HCT116 (cell line): ENCODE measurements around the gene RPL13. TPM values are rescaled to one million over a fixed set of nuclear protein-coding genes. Genes with fewer than 3 reads are reported as not detected.

Experiments used
- ATAC-seq: fragments of 200-7000 bp; cut with Tn5 transposase; 2 replicates; pipeline ENCODE4 v1.9.1; 2020; ENCODE audit warnings: mild to moderate bottlenecking, moderate library complexity
- BruUV-seq: library from RNA; stranded (reverse); fragments of 400-500 nt; replicated peaks from 2 replicates; lab custom pipeline; 2021; lab: Mats Ljungman, UMichigan
- CTCF ChIA-PET: fragments of 300-600 bp; sonication (Branson Sonifier 250); formaldehyde crosslinking; loops from one replicate; lab custom pipeline; 2021; ENCODE audit warnings: antibody characterized with exemption; lab: Charles Lee
- POLR2A ChIA-PET: fragments of 300-600, 350-600 bp; sonication (Branson Sonifier 250); formaldehyde crosslinking; loops from one replicate; lab custom pipeline; 2021; ENCODE audit warnings: antibody characterized with exemption; lab: Charles Lee
- RAD21 ChIA-PET, 2 experiments: fragments of 300-600 bp; sonication (Branson Sonifier 250); formaldehyde crosslinking; loops; one replicate each; lab custom pipeline; 2023; ENCODE audit warnings: low total read pairs in 2 of 2; ENCODE audit not compliant: uncharacterized antibody in 2 of 2, unreplicated experiment in 2 of 2, low non-redundant PET in 1 of 2; lab: Charles Lee
- DNase-seq: peaks from one replicate; pipeline ENCODE4 v3.0.0-alpha.2; 2010; ENCODE audit warnings: low read depth, low spot score
- H2AFZ ChIP-seq: fragments of 200-600 bp; shearing (Covaris generic), sonication (generic); 2 replicates; pipeline ENCODE4 v1.6.1; 2017; ENCODE audit warnings: low read depth, mixed run types, mixed read lengths, antibody characterized with exemption, low read length; ENCODE audit not compliant: poor library complexity, severe bottlenecking
- H3K27ac ChIP-seq: 2 replicates; pipeline ENCODE4 v1.5.1; 2012; ENCODE audit warnings: low read depth, low read length
- H3K27me3 ChIP-seq: fragments of 200-600 bp; sonication (generic); 2 replicates; pipeline ENCODE4 v1.6.1; 2016; ENCODE audit warnings: mixed run types, low read length, mixed read lengths; ENCODE audit not compliant: insufficient read depth
- H3K36me3 ChIP-seq, 2 experiments: fragments of 200-500 bp in 1 of 2; fragments of 200-600 bp in 1 of 2; sonication (Bioruptor generic) in 1 of 2; sonication (generic) in 1 of 2; 2 replicates each; pipeline versions ENCODE4 v1.5.1 to v1.6.1; 2014 to 2016; ENCODE audit warnings: low read length in 2 of 2, inconsistent platforms in 1 of 2, mixed read lengths in 1 of 2, mixed run types in 1 of 2; ENCODE audit not compliant: insufficient read depth in 2 of 2, control insufficient read depth in 1 of 2
- H3K4me1 ChIP-seq, 2 experiments: fragments of 200-600 bp in 1 of 2; sonication (generic) in 1 of 2; 2 replicates each; pipeline versions ENCODE4 v1.5.1 to v1.6.1; 2012 to 2017; ENCODE audit warnings: low read length in 2 of 2, inconsistent platforms in 1 of 2, mild to moderate bottlenecking in 1 of 2, mixed read lengths in 1 of 2, mixed run types in 1 of 2, moderate library complexity in 1 of 2; ENCODE audit not compliant: insufficient read depth in 2 of 2, control insufficient read depth in 1 of 2
- H3K4me2 ChIP-seq: fragments of 200-600 bp; sonication (generic); 2 replicates; pipeline ENCODE4 v1.6.1; 2017; ENCODE audit warnings: mixed run types, low read length, mixed read lengths
- H3K4me3 ChIP-seq, 2 experiments: fragments of 200-600 bp in 1 of 2; sonication (generic) in 1 of 2; replicated peaks in 1 of 2; 2 replicates each; pipeline ENCODE4 v1.5.1; 2011 to 2016; ENCODE audit warnings: low read length in 2 of 2, control low read depth in 1 of 2, low read depth in 1 of 2, mild to moderate bottlenecking in 1 of 2, mixed read lengths in 1 of 2, mixed run types in 1 of 2
- H3K79me2 ChIP-seq: fragments of 200-600 bp; sonication (generic); 2 replicates; pipeline ENCODE4 v1.6.1; 2017; ENCODE audit warnings: mild to moderate bottlenecking, mixed run types, low read length, moderate library complexity, mixed read lengths; ENCODE audit not compliant: insufficient read depth
- H3K9ac ChIP-seq: fragments of 200-600 bp; sonication (generic); 2 replicates; pipeline ENCODE4 v1.6.1; 2016; ENCODE audit warnings: low read length, mixed read lengths
- H3K9me2 ChIP-seq: fragments of 200-600 bp; sonication (generic), shearing (Covaris generic); 2 replicates; pipeline ENCODE4 v1.6.1; 2017; ENCODE audit warnings: mixed run types, mild to moderate bottlenecking, moderate library complexity; ENCODE audit not compliant: insufficient read depth
- H3K9me3 ChIP-seq, 2 experiments: fragments of 200-500 bp in 1 of 2; fragments of 200-600 bp in 1 of 2; sonication (Bioruptor generic) in 1 of 2; sonication (generic) in 1 of 2; 2 replicates each; pipeline ENCODE4 v1.6.1; 2014 to 2017; ENCODE audit warnings: low read length in 2 of 2, mixed read lengths in 2 of 2, inconsistent platforms in 1 of 2, low read depth in 1 of 2, mild to moderate bottlenecking in 1 of 2, mixed run types in 1 of 2, moderate library complexity in 1 of 2; ENCODE audit not compliant: control insufficient read depth in 1 of 2, insufficient read depth in 1 of 2
- H4K20me1 ChIP-seq: fragments of 200-600 bp; sonication (generic), shearing (Covaris generic); 2 replicates; pipeline ENCODE4 v1.6.1; 2017; ENCODE audit warnings: mixed run types, mild to moderate bottlenecking, moderate library complexity; ENCODE audit not compliant: insufficient read depth
- CBX3 ChIP-seq: IDR thresholded peaks from 2 replicates; pipeline ENCODE4 v1.6.1; 2012; ENCODE audit warnings: low read depth
- EGR1 ChIP-seq: IDR thresholded peaks from 2 replicates; pipeline ENCODE4 v1.6.1; 2012; ENCODE audit warnings: low read depth
- ELF1 ChIP-seq: IDR thresholded peaks from 2 replicates; pipeline ENCODE4 v1.6.1; 2012; ENCODE audit warnings: low read depth, borderline replicate concordance
- JUND ChIP-seq: IDR thresholded peaks from 2 replicates; pipeline ENCODE4 v1.6.1; 2012
- POLR2A ChIP-seq: IDR thresholded peaks from 2 replicates; pipeline ENCODE4 v1.7.0; 2011; ENCODE audit warnings: borderline replicate concordance; ENCODE audit not compliant: insufficient read depth, insufficient read length; ENCODE audit errors: extremely low read depth
- SIN3A ChIP-seq: IDR thresholded peaks from 2 replicates; pipeline ENCODE4 v1.6.1; 2012; ENCODE audit warnings: low read depth
- ZFX ChIP-seq: fragments of 450-650 bp; IDR thresholded peaks from 2 replicates; pipeline ENCODE4 v1.6.1; 2017
- intact Hi-C: fragments of 100-400 bp; cut with micrococcal nuclease; formaldehyde crosslinking; loops from 2 replicates; pipeline ENCODE4 v1.10.0; 2022
- total RNA-seq: library from RNA; stranded (reverse); gene quantifications from one replicate; pipeline ENCODE4 v1.2.1, GENCODE V29; 2021; ENCODE audit not compliant: unreplicated experiment

Gene RPL13
- total RNA-seq, 1 experiment from 2014 or later, result 4,404 TPM

DNA sequence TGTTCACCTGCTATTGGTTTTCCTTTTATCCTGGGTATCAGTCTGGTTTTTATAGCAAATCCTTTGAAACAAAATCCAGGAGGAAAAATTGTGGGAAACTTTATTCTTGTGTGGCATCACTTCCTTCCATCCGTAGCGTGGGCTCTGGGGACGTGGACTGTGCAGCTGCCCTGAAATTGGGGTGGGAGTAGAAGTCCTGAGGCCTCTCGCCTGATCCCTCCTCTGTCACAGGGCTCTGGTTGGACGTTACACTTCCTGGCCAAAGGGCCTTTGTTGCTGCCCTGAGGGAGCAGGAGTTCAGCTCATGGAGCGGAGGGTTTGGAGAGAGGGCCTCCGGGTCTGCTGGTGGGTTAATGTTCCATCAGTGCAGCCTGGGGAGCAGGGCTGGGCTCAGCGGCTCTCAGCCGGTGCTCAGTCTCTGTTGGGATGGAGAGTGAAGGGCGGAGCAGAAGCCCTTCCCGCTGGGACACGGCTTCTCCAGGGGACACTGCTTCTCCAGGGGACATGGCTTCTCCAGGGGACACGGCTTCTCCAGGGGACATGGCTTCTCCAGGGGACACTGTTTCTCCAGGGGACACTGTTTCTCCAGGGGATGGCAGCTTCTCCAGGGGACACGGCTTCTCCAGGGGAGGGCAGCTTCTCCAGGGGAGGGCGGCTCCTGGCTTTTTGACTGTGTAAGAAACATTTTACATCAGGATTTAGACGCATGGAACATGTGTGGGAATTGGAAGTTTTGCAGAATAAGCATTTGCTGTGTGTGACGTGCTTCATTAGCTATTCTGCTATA is 15.2 kb upstream of the RPL13 start:
- no peak overlapping the region for H3K27ac ChIP-seq
- DNase-seq (no peak), ATAC-seq (no peak)
- H3K4me3 ChIP-seq, result no peak overlapping the region
- no peaks in the 10 kb centered on the region for H3K9me2 ChIP-seq
- no peak overlapping the region for H3K4me2 ChIP-seq
- H4K20me1 ChIP-seq, result no peaks in the 10 kb centered on the region
- CTCF ChIA-PET, result no interaction called here
- POLR2A ChIA-PET, result no interaction called here
- RAD21 ChIA-PET, result interaction anchor here in 1 of 2 experiments (0.7 kb wide), 1 partner anchor 95 kb away, joined by 3 read pairs; no protein-coding TSS in a partner anchor
- BruUV-seq, result no TSS peak
- intact Hi-C loops, result no loop called here
- H3K4me1 ChIP-seq, result no peaks in the 10 kb centered on the region
- TF ChIP-seq ZFX (no peak), EGR1 (no peak), POLR2A (no peak), SIN3A (no peak), CBX3 (no peak), ELF1 (no peak), JUND (no peak)
- H2AFZ ChIP-seq, result no peak overlapping the region
- peaks cover 24 to 29% of the 10 kb centered on the region in 2 experiments; a peak in 3 of 4 replicates for H3K36me3 ChIP-seq
- no peaks in the 10 kb centered on the region for H3K79me2 ChIP-seq
- H3K9ac ChIP-seq, result no peak overlapping the region
- H3K27me3 ChIP-seq, result no peaks in the 10 kb centered on the region
- no peaks in the 10 kb centered on the region for H3K9me3 ChIP-seq

DNA sequence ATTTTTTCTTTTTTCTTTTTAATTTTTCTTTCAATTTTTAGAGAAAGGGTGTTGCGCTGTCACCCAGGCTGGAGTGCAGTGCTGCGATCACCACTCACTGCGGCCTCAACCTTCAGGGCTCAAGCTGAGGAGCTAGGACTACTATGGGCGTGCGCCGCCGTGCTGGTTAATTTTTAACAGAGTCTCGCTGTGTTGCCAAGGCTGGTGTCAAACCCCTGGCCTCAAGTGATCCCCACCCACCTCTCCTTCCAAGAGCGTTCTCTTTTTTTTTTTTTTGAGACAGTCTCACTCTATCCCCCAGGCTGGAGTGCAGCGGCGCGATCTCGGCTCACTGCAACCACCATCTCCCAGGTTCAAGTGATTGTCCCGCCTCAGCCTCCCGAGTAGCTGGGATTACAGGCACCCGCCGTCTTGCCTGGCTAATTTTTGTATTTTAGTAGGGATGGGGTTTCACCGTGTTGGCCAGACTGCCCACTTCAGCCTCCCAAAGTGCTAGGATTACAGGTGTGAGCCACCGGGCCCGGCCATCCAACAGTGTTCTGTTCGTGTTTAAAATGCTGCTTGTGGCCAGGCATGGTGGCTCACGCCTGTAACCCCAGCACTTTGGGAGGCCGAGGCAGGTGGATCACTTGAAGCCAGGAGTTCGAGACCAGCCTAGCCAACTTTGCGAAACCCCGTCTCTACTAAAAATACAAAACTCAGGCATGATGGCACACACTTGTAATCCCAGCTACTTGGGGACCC is 14.5 kb upstream of the RPL13 start:
- RAD21 ChIA-PET, result interaction anchor here in 1 of 2 experiments (0.7 kb wide), 1 partner anchor 94 kb away, joined by 3 read pairs; no protein-coding TSS in a partner anchor

More for the DNA sequence above, 14.5 kb upstream of the RPL13 start:
- H3K4me2 ChIP-seq, result no peak overlapping the region
- DNase-seq (no peak), ATAC-seq (no peak)
- H4K20me1 ChIP-seq, result no peaks in the 10 kb centered on the region
- ChIA-PET POLR2A (no interaction called here), CTCF (no interaction called here)
- no peak overlapping the region for H2AFZ ChIP-seq
- H3K4me1 ChIP-seq, result no peaks in the 10 kb centered on the region
- no TSS peak for BruUV-seq
- no peaks in the 10 kb centered on the region for H3K79me2 ChIP-seq
- no peaks in the 10 kb centered on the region for H3K27me3 ChIP-seq
- no peak overlapping the region for H3K27ac ChIP-seq
- TF ChIP-seq ZFX, result no peak
- TF ChIP-seq, all 23 proteins: peak for 0
- Histone ChIP-seq H3K4me3 (no peak overlapping the region), H3K9me3 (no peaks in the 10 kb centered on the region), H3K9ac (no peak overlapping the region), H3K9me2 (no peaks in the 10 kb centered on the region), H3K36me3 (peaks cover 30 to 34% of the 10 kb centered on the region in 2 experiments; a peak in 3 of 4 replicates)
- intact Hi-C loops, result no loop called here
